Colonic mucosa (tissue), 4 donors: ENCODE results near the gene TAS2R31. TPM values are rescaled to one million over a fixed set of nuclear protein-coding genes. Genes with fewer than 3 reads are reported as not detected.
"Not testable (repeated sequence)": the region's sequence is repeated elsewhere in the genome, so short reads cannot be mapped to it uniquely, and the experiment has no call there.

Experiments
- DNase-seq: peaks from one replicate; pipeline ENCODE4 v3.0.0-alpha.2; 2020
- H3K27ac ChIP-seq: fragments of 200-600 bp; one replicate; pipeline ENCODE4 v1.8.0; 2021
- H3K27me3 ChIP-seq: fragments of 200-600 bp; one replicate; pipeline ENCODE4 v1.8.0; 2021
- H3K36me3 ChIP-seq: fragments of 200-600 bp; one replicate; pipeline ENCODE4 v1.8.0; 2021
- H3K4me1 ChIP-seq: fragments of 200-600 bp; one replicate; pipeline ENCODE4 v1.8.0; 2021; ENCODE audit warnings: mild to moderate bottlenecking
- H3K4me3 ChIP-seq: fragments of 200-600 bp; one replicate; pipeline ENCODE4 v1.8.0; 2021
- H3K9ac ChIP-seq, 2 donors: one replicate each; pipeline ENCODE4 v1.7.0; 2013; ENCODE audit warnings: control low read depth in 2 of 2, low read depth in 2 of 2, low read length in 2 of 2
- H3K9me3 ChIP-seq: fragments of 200-600 bp; one replicate; pipeline ENCODE4 v1.8.0; 2021
- CTCF ChIP-seq: fragments of 200-600 bp; IDR thresholded peaks from one replicate; pipeline ENCODE4 v1.8.0; 2022; ENCODE audit warnings: antibody characterized with exemption, mild to moderate bottlenecking
- intact Hi-C: fragments of 100-400 bp; cut with DNase I; formaldehyde crosslinking; loops from one replicate; pipeline ENCODE4 v1.14.1; 2022
- total RNA-seq, 2 donors: library from RNA; stranded (reverse); fragmentation: NEBNext Ultra II Directional in 1 of 2; extraction: Animal tissue kit (Norgen Biotek cat#: 25700) in 1 of 2; gene quantifications; one replicate each; pipeline ENCODE4 v1.2.1, GENCODE V29; 2021
- donor health status: healthy.
- donor health status: DM: no; HTN: no; CAD: no.
- donor health status: DM: no; HTN: no; CAD: no.

Gene TAS2R31
- total RNA-seq, 2 donors from 2014 or later, result 2.0 TPM

- no peaks in the 10 kb centered on the region for H3K36me3 ChIP-seq
- no peaks in the 10 kb centered on the region for H3K9me3 ChIP-seq
- DNase-seq, result no peak
- no peak overlapping the region for H3K4me3 ChIP-seq
- H3K4me1 ChIP-seq, result no peaks in the 10 kb centered on the region
- intact Hi-C loops, result no loop called here
- H3K9ac ChIP-seq, result no peak overlapping the region
- no peak overlapping the region for H3K27ac ChIP-seq
- TF ChIP-seq CTCF, result no peak
- no peaks in the 10 kb centered on the region for H3K27me3 ChIP-seq
Measured at GRCh38 chr12:11040162-11040561, 9.0 kb upstream of the TAS2R31 start.

GRCh38 chr12:11039171-11039570 lies 8.0 kb upstream of the TAS2R31 start:
- intact Hi-C loops, result no loop called here
- no peak for DNase-seq
- Histone ChIP-seq H3K4me3 (no peak overlapping the region), H3K27me3 (no peaks in the 10 kb centered on the region), H3K9ac (no peak overlapping the region), H3K27ac (no peak overlapping the region), H3K4me1 (no peaks in the 10 kb centered on the region), H3K36me3 (no peaks in the 10 kb centered on the region), H3K9me3 (no peaks in the 10 kb centered on the region)
- no peak for TF ChIP-seq CTCF

- H3K27me3 ChIP-seq, result not testable (repeated sequence)
Measured at GRCh38 chr12:11033959-11034358, 2.8 kb upstream of the TAS2R31 start.

GRCh38 chr12:11026118-11026517 lies 5.1 kb downstream of the TAS2R31 start:
- Histone ChIP-seq H3K4me1 (no peaks in the 10 kb centered on the region), H3K9me3 (no peaks in the 10 kb centered on the region), H3K36me3 (no peaks in the 10 kb centered on the region), H3K4me3 (no peak overlapping the region), H3K27me3 (no peaks in the 10 kb centered on the region), H3K27ac (no peak overlapping the region), H3K9ac (no peak overlapping the region)
- no peak for DNase-seq
- intact Hi-C loops, result no loop called here
- TF ChIP-seq CTCF, result no peak

More at GRCh38 chr12:11033959-11034358, 2.8 kb upstream of the TAS2R31 start:
- intact Hi-C loops, H3K4me3 ChIP-seq, H3K9me3 ChIP-seq, H3K36me3 ChIP-seq, H3K27ac ChIP-seq, DNase-seq, H3K4me1 ChIP-seq, H3K9ac ChIP-seq: not testable (repeated sequence)

- no peaks in the 10 kb centered on the region for H3K4me1 ChIP-seq
- no peaks in the 10 kb centered on the region for H3K27me3 ChIP-seq
- TF ChIP-seq CTCF, result no peak
- no peaks in the 10 kb centered on the region for H3K9me3 ChIP-seq
- H3K4me3 ChIP-seq, result no peak overlapping the region
- H3K27ac ChIP-seq, result no peak overlapping the region
- H3K36me3 ChIP-seq, result no peaks in the 10 kb centered on the region
- no peak overlapping the region for H3K9ac ChIP-seq
- no peak for DNase-seq
- intact Hi-C loops, result no loop called here
Measured at GRCh38 chr12:11023387-11023786, 7.8 kb downstream of the TAS2R31 start.

- DNase-seq, result no peak
- H3K4me1 ChIP-seq, result no peaks in the 10 kb centered on the region
- H3K36me3 ChIP-seq, result no peaks in the 10 kb centered on the region
- no peak within 1 kb of the TSS for H3K27ac ChIP-seq
- no peak for TF ChIP-seq CTCF
- no peaks in the 10 kb centered on the region for H3K9me3 ChIP-seq
- no peak within 1 kb of the TSS for H3K9ac ChIP-seq
- no peak within 1 kb of the TSS for H3K4me3 ChIP-seq
- no peaks in the 10 kb centered on the region for H3K27me3 ChIP-seq
- intact Hi-C loops, result no loop called here
Measured at GRCh38 chr12:11022520-11022919, 8.7 kb downstream of the TAS2R31 start, which contains the start of gene TAS2R19. TSS of gene TAS2R19 (minus strand) at chr12:11022620. CDS start at chr12:11022571, 49 bp downstream.
